SK-N-SH (cell line): ENCODE data around the gene KLHL24. TPM values are rescaled to one million over a fixed set of nuclear protein-coding genes. Genes with fewer than 3 reads are reported as not detected.

Experiments used
- CTCF ChIA-PET: fragments of 300-600, 350-600 bp; formaldehyde crosslinking; extraction: SDS; loops from one replicate; lab custom pipeline; 2021; lab: Yijun Ruan, JAX
- POLR2A ChIA-PET: fragments of 350-600 bp; sonication (Branson Sonifier 250); formaldehyde crosslinking; extraction: SDS; loops from one replicate; lab custom pipeline; 2020; ENCODE audit warnings: antibody characterized with exemption, inconsistent platforms; lab: Yijun Ruan, JAX
- DNase-seq: peaks from one replicate; pipeline ENCODE4 v3.0.0; 2012
- H2AFZ ChIP-seq: fragments of 200-600 bp; sonication (generic); 2 replicates; pipeline ENCODE4 v1.8.1; 2016; ENCODE audit warnings: antibody characterized with exemption, mild to moderate bottlenecking, low read depth
- H3F3A ChIP-seq: fragments of 200-600 bp; sonication (generic); replicated peaks from 2 replicates; pipeline ENCODE3; 2016; ENCODE audit warnings: antibody characterized with exemption, mild to moderate bottlenecking; ENCODE audit not compliant: insufficient read depth
- H3K27ac ChIP-seq, 2 experiments: fragments of 200-500 bp in 1 of 2; fragments of 200-600 bp in 1 of 2; sonication (Bioruptor generic) in 1 of 2; sonication (generic), shearing (Covaris generic) in 1 of 2; 2 replicates each; pipeline versions ENCODE4 v1.5.1 to v1.6.1; 2014 to 2016; ENCODE audit warnings: low read depth in 2 of 2, inconsistent platforms in 1 of 2, low read length in 1 of 2, mild to moderate bottlenecking in 1 of 2, mixed read lengths in 1 of 2
- H3K27me3 ChIP-seq: fragments of 200-600 bp; sonication (generic), shearing (Covaris generic); 2 replicates; pipeline ENCODE4 v1.6.1; 2016; ENCODE audit warnings: mixed run types; ENCODE audit not compliant: insufficient read depth
- H3K36me3 ChIP-seq, 2 experiments: fragments of 200-500 bp in 1 of 2; fragments of 200-600 bp in 1 of 2; sonication (Bioruptor generic) in 1 of 2; sonication (generic) in 1 of 2; replicated peaks in 1 of 2; 2 replicates each; pipeline versions ENCODE3 to v1.5.1; 2014 to 2016; ENCODE audit warnings: low read length in 1 of 2, mild to moderate bottlenecking in 1 of 2; ENCODE audit not compliant: insufficient read depth in 2 of 2, control insufficient read depth in 1 of 2
- H3K4me1 ChIP-seq, 2 experiments: fragments of 200-500 bp in 1 of 2; fragments of 200-600 bp in 1 of 2; sonication (Bioruptor generic) in 1 of 2; sonication (generic), shearing (Covaris generic) in 1 of 2; 2 replicates each; pipeline versions ENCODE4 v1.5.1 to v1.6.1; 2014 to 2016; ENCODE audit warnings: low read depth in 1 of 2, low read length in 1 of 2, mixed run types in 1 of 2; ENCODE audit not compliant: insufficient read depth in 2 of 2, control insufficient read depth in 1 of 2
- H3K4me2 ChIP-seq: fragments of 200-600 bp; sonication (generic), shearing (Covaris generic); 2 replicates; pipeline ENCODE4 v1.6.1; 2017; ENCODE audit warnings: mixed run types
- H3K4me3 ChIP-seq, 2 experiments: fragments of 200-500 bp in 1 of 2; fragments of 200-600 bp in 1 of 2; sonication (Bioruptor generic) in 1 of 2; sonication (generic), shearing (Covaris generic) in 1 of 2; 2 replicates each; pipeline versions ENCODE4 v1.5.1 to v1.8.1; 2014 to 2016; ENCODE audit warnings: low read depth in 2 of 2, inconsistent platforms in 1 of 2, low read length in 1 of 2, mild to moderate bottlenecking in 1 of 2, mixed read lengths in 1 of 2, moderate library complexity in 1 of 2
- H3K79me2 ChIP-seq: fragments of 200-600 bp; sonication (generic); 2 replicates; pipeline ENCODE4 v1.8.1; 2017; ENCODE audit warnings: mild to moderate bottlenecking; ENCODE audit not compliant: insufficient read depth
- H3K9ac ChIP-seq: fragments of 200-600 bp; sonication (generic); 2 replicates; pipeline ENCODE4 v1.6.1; 2017; ENCODE audit warnings: mixed run types
- H3K9me2 ChIP-seq: fragments of 200-600 bp; sonication (generic); 2 replicates; pipeline ENCODE4 v1.6.1; 2017; ENCODE audit warnings: mixed run types
- H3K9me3 ChIP-seq: fragments of 200-600 bp; sonication (generic); 2 replicates; pipeline ENCODE4 v1.6.1; 2017; ENCODE audit warnings: mixed run types, mild to moderate bottlenecking, moderate library complexity
- H4K20me1 ChIP-seq: fragments of 200-600 bp; sonication (generic); 2 replicates; pipeline ENCODE4 v1.6.1; 2017; ENCODE audit warnings: mild to moderate bottlenecking, mixed run types; ENCODE audit not compliant: insufficient read depth
- CHD2 ChIP-seq: fragments of 150-350 bp; IDR thresholded peaks from 2 replicates; pipeline ENCODE4 v1.6.1; 2018; ENCODE audit warnings: low read length; ENCODE audit not compliant: partially characterized antibody
- EZH2phosphoT487 ChIP-seq: fragments of 200-600 bp; sonication (generic); IDR thresholded peaks from 2 replicates; pipeline ENCODE4 v1.6.1; 2017; ENCODE audit warnings: low read depth, mixed run types, mild to moderate bottlenecking, antibody characterized with exemption, moderate library complexity, borderline replicate concordance
- FOSL2 ChIP-seq: IDR thresholded peaks from 2 replicates; pipeline ENCODE4 v1.4.0; 2012; ENCODE audit warnings: low read depth, mild to moderate bottlenecking, moderate library complexity, borderline replicate concordance
- FOXJ3 ChIP-seq: sonication (generic); formaldehyde crosslinking; IDR thresholded peaks from 2 replicates; pipeline ENCODE4 v1.5.1; 2020; ENCODE audit warnings: mild to moderate bottlenecking, missing genetic modification reagents
- GABPA ChIP-seq: IDR thresholded peaks from 2 replicates; pipeline ENCODE4 v1.4.0; 2012; ENCODE audit warnings: low read depth, mild to moderate bottlenecking
- GATA2 ChIP-seq: sonication (generic); formaldehyde crosslinking; IDR thresholded peaks from 2 replicates; pipeline ENCODE4 v1.5.0; 2020; ENCODE audit warnings: mild to moderate bottlenecking, missing genetic modification reagents
- MEF2A ChIP-seq: IDR thresholded peaks from 2 replicates; pipeline ENCODE4 v1.4.0; 2012; ENCODE audit warnings: low read depth, borderline replicate concordance
- RCOR1 ChIP-seq: fragments of 150-350 bp; IDR thresholded peaks from 2 replicates; pipeline ENCODE4 v1.6.1; 2017; ENCODE audit warnings: antibody characterized with exemption, low read length
- RFX5 ChIP-seq: IDR thresholded peaks from 2 replicates; pipeline ENCODE4 v1.6.1; 2012; ENCODE audit warnings: mild to moderate bottlenecking, improper control_type of control experiment, low read length
- SIN3A ChIP-seq: IDR thresholded peaks from 2 replicates; pipeline ENCODE4 v1.6.1; 2012; ENCODE audit warnings: low read depth, mild to moderate bottlenecking, low read length, moderate library complexity, borderline replicate concordance
- SMC3 ChIP-seq: IDR thresholded peaks from 2 replicates; pipeline ENCODE4 v1.6.1; 2012; ENCODE audit warnings: low read depth, low read length, improper control_type of control experiment
- TAF1 ChIP-seq: IDR thresholded peaks from 2 replicates; pipeline ENCODE4 v1.6.1; 2012; ENCODE audit warnings: low read depth, mild to moderate bottlenecking, low read length, moderate library complexity, borderline replicate concordance
- TCF12 ChIP-seq: IDR thresholded peaks from 2 replicates; pipeline ENCODE4 v1.4.0; 2012
- TEAD4 ChIP-seq: IDR thresholded peaks from 2 replicates; pipeline ENCODE4 v1.4.0; 2012; ENCODE audit warnings: mild to moderate bottlenecking, borderline replicate concordance; ENCODE audit not compliant: insufficient read depth
- YY1 ChIP-seq: IDR thresholded peaks from 2 replicates; pipeline ENCODE4 v1.4.0; 2012; ENCODE audit warnings: low read depth, mild to moderate bottlenecking
- WGBS: methylation state at CpG from one replicate; pipeline ENCODE4 v1.1.6; 2017; ENCODE audit warnings: low lambda C conversion rate; 5-methylcytosine and 5-hydroxymethylcytosine counted together
- polyA plus RNA-seq, 3 experiments: library from polyadenylated mRNA; depleted of rRNA; stranded (reverse); fragments of >200 nt; gene quantifications; 2 replicates each; pipeline ENCODE4 v1.2.3, GENCODE V29; 2012
- TF ChIP-seq, protein P1 (sequence below): IDR thresholded peaks from 2 replicates; pipeline ENCODE4 v1.4.0; 2012; ENCODE audit warnings: low read depth
- TF ChIP-seq, protein P2 (sequence below): fragments of 200-600 bp; sonication (generic); IDR thresholded peaks from 2 replicates; pipeline ENCODE4 v1.6.1; 2017; ENCODE audit warnings: antibody characterized with exemption, mild to moderate bottlenecking, moderate library complexity
- TF ChIP-seq, protein P3 (sequence below): fragments of 150-350 bp; IDR thresholded peaks from 2 replicates; pipeline ENCODE4 v1.6.1; 2017; ENCODE audit warnings: antibody characterized with exemption, low read length, low read depth, borderline replicate concordance

Gene KLHL24
- polyA plus RNA-seq, 1 of the 3 experiments (the other 2 are of a cell fraction): 5.7 TPM

DNA sequence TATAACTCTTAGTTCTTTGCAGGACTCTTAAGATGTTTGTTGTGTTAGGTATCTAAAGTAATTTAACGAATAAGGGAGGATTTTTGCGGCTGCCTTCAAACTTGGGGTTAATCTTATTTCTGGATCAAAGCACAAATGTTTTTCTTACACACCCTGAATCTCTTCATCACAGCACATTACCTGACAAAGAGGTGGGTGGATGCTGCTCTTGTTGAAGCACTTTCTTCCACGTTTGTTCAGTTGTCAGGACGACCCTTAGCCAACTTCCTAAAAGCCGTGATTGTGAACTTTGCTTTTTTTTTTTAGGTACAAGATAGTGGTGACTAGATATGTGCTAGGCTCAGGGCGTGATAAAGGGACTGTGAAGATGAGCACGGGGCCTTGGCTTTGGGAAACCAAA is 98.1 kb downstream of the KLHL24 start:
- H3K9me3 ChIP-seq: no peaks in the 10 kb centered on the region; the same call in 1 of the 2 replicates
- H3K4me1 ChIP-seq: peaks cover 0 to 6% of the 10 kb centered on the region in 2 experiments; a peak in 1 of 4 replicates
- no peak for DNase-seq
- no peak overlapping the region for H3K27ac ChIP-seq
- no peaks in the 10 kb centered on the region for H3K27me3 ChIP-seq
- ChIA-PET CTCF (interaction anchor here (1.0 kb wide), 1 partner anchor 33 kb away, joined by 3 read pairs; no protein-coding TSS in a partner anchor), POLR2A (no interaction called here)
- TF ChIP-seq YY1 (no peak), RCOR1 (no peak), GATA2 (CRISPR knock-in tag) (no peak), RFX5 (no peak), FOSL2 (no peak), EZH2phosphoT487 (no peak), TCF12 (no peak), TAF1 (no peak), TEAD4 (no peak), CHD2 (no peak), FOXJ3 (CRISPR knock-in tag) (no peak), SMC3 (no peak), SIN3A (no peak), MEF2A (no peak), GABPA (no peak)
- TF ChIP-seq, protein P1, sequence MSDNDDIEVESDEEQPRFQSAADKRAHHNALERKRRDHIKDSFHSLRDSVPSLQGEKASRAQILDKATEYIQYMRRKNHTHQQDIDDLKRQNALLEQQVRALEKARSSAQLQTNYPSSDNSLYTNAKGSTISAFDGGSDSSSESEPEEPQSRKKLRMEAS: no peak
- TF ChIP-seq, protein P2, sequence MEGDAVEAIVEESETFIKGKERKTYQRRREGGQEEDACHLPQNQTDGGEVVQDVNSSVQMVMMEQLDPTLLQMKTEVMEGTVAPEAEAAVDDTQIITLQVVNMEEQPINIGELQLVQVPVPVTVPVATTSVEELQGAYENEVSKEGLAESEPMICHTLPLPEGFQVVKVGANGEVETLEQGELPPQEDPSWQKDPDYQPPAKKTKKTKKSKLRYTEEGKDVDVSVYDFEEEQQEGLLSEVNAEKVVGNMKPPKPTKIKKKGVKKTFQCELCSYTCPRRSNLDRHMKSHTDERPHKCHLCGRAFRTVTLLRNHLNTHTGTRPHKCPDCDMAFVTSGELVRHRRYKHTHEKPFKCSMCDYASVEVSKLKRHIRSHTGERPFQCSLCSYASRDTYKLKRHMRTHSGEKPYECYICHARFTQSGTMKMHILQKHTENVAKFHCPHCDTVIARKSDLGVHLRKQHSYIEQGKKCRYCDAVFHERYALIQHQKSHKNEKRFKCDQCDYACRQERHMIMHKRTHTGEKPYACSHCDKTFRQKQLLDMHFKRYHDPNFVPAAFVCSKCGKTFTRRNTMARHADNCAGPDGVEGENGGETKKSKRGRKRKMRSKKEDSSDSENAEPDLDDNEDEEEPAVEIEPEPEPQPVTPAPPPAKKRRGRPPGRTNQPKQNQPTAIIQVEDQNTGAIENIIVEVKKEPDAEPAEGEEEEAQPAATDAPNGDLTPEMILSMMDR: no peak
- TF ChIP-seq, protein P3, sequence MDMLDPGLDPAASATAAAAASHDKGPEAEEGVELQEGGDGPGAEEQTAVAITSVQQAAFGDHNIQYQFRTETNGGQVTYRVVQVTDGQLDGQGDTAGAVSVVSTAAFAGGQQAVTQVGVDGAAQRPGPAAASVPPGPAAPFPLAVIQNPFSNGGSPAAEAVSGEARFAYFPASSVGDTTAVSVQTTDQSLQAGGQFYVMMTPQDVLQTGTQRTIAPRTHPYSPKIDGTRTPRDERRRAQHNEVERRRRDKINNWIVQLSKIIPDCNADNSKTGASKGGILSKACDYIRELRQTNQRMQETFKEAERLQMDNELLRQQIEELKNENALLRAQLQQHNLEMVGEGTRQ: no peak
- H3K79me2 ChIP-seq: peaks cover 5% of the 10 kb centered on the region
- H3K9ac ChIP-seq: no peak overlapping the region
- no peaks in the 10 kb centered on the region for H3K9me2 ChIP-seq
- H3K36me3 ChIP-seq: peaks cover 62 to 77% of the 10 kb centered on the region in 2 experiments
- no peaks in the 10 kb centered on the region; the same call in 1 of the 2 replicates for H4K20me1 ChIP-seq
- H2AFZ ChIP-seq: no peak overlapping the region
- H3K4me3 ChIP-seq: no peak overlapping the region
- no peaks in the 10 kb centered on the region for H3F3A ChIP-seq
- WGBS: 98% methylated on average over 7 of the region's 7 CpGs
- H3K4me2 ChIP-seq: no peak overlapping the region

Other genes starting within 250 kb of the KLHL24 start
- 0.56 and 0.75 TPM in 2 replicates for gene MCF2L2, start 207.0 kb upstream of the KLHL24 start, polyA plus RNA-seq (2012; rRNA removed)
- not detected in 2 replicates for gene KLHL6, start 79.9 kb upstream of the KLHL24 start, polyA plus RNA-seq (2012; rRNA removed)
- gene YEATS2, start 62.2 kb downstream of the KLHL24 start, polyA plus RNA-seq (2012; rRNA removed): 19.9 and 23.8 TPM in 2 replicates
- gene MAP6D1, start 190.0 kb downstream of the KLHL24 start, polyA plus RNA-seq (2012; rRNA removed): 2.6 and 3.4 TPM in 2 replicates
- gene PARL, start 249.3 kb downstream of the KLHL24 start, polyA plus RNA-seq (2012; rRNA removed): 50.1 and 58.5 TPM in 2 replicates